DND-41 (cell line): ENCODE results near the gene GPR137.

ENCODE experiments used
- CTCF ChIP-seq: IDR thresholded peaks from 2 replicates; pipeline ENCODE4 v1.5.1; 2012; ENCODE audit warnings: borderline replicate concordance, low read length, moderate library complexity, mild to moderate bottlenecking; ENCODE audit not compliant: poor library complexity, severe bottlenecking; ENCODE audit errors: extremely low read depth
- EZH2 ChIP-seq: IDR thresholded peaks from 3 replicates; pipeline ENCODE4 v1.6.1; 2012; ENCODE audit warnings: borderline replicate concordance, low read depth, mild to moderate bottlenecking, moderate library complexity, low read length, inconsistent platforms; ENCODE audit not compliant: severe bottlenecking

- TF ChIP-seq CTCF (no peak), EZH2 (no peak)
Measured at GRCh38 chr11:64291752-64292459, 6.3 kb downstream of the GPR137 start.
